Activated CD4-positive, CD25-positive, alpha-beta regulatory T cell (primary cell): Measurements from ENCODE around the gene COL2A1.
A peak's percentile ranks its signal among the peaks of the same experiment; 100 is the strongest.

Source experiments
- DNase-seq, 4 experiments: peaks; one replicate each; lab custom pipeline; 2025; lab: John Stamatoyannopoulos, UW

COL2A1 gene

DNA sequence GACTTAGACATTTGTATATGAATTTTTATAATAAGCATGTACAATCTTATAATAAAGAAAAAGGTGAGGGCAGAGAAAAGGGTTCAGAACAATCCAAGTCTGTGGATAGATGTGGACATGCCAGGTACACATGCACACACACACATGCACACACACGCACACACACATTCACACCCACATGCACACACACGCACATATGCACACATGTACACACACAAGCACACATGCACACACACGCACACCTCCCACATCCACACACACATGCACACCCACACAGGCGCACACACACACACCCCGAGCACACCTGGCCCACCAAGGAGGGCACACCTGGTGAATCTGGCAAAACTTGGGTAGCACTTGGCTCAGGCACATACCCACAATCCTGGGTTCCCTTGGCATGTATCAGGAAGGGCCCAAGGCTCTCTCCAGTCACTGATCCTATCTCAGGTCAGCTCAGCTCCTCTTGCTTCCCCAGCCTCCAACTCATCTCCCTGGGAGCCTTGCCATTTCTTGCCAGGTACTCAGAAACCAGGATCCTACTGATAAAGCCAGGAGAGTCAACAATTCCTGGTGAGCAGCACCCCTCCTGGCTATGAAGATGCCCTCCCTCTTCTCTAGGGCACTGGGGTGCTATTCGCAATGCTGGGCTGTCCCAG, 59.5 kb downstream of the COL2A1 start:
- DNase-seq = no peak

- no peak for DNase-seq
Observed at GRCh38 chr12:47943623-47944340, 60.5 kb downstream of the COL2A1 start.

DNA sequence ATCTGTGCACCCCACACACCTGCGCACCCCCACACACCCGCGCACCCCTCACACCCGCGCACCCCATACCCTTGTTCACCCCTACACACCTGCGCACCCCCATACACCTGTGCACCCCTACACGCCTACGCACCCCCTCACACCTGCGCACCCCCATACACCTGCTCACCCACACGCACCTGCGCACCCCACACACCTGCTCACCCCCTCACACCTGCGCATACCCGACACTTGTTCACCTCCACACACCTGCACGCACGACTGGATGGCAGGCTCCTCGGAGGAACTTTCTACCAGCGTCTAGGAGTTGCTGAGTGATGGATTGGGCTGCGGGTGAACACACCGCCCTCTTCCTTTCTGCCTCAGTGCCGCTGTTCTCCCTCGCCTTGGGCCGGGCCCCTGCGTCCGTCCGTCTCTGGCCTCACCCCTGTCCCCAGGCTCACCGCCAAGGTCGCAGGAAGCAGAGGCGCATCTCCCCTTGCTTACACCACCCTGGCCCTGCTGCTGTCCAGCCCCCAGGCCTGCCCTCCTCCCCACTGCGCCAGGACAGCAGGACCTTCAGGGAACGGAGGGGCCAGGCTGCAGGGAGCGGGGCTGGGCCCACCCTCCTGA, 61.6 kb downstream of the COL2A1 start:
- DNase-seq = no peak

- DNase-seq = peak; percentile 11 to 30 (median 18)
Observed at GRCh38 chr12:47941871-47942613, 62.2 kb downstream of the COL2A1 start.

- no peak for DNase-seq
Observed at GRCh38 chr12:47941475-47941780, 62.8 kb downstream of the COL2A1 start.

DNA sequence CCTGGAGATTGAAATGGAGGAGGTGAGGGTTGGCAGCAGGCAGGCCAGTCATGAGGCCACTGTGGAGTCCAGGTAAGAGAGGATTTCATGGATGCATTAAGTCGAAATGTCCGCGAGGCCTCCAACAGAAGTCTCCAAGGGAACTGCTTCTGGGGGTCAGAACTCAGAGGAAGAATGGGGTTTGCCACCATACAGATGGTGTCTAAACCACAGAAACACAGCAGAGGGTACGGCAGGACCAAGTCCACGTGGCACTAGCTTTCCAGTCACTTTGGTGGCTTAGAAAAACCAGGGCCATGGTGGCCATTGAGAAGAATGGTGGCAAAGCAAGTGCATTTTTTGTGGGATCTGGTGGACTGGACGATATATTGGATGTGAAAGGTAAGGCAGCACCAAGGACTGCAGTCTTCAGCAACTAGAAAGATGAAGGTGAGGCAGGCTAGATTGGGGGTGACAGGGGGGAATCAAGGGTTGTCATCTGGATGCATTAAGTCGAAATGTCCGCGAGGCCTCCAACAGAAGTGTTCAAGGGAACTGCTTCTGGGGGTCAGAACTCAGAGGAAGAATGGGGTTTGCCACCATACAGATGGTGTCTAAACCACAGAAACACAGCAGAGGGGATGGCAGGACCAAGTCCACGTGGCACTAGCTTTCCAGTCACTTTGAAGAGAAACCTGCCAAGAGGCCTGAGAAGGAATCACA, 63.4 kb downstream of the COL2A1 start:
- DNase-seq = no peak

DNA sequence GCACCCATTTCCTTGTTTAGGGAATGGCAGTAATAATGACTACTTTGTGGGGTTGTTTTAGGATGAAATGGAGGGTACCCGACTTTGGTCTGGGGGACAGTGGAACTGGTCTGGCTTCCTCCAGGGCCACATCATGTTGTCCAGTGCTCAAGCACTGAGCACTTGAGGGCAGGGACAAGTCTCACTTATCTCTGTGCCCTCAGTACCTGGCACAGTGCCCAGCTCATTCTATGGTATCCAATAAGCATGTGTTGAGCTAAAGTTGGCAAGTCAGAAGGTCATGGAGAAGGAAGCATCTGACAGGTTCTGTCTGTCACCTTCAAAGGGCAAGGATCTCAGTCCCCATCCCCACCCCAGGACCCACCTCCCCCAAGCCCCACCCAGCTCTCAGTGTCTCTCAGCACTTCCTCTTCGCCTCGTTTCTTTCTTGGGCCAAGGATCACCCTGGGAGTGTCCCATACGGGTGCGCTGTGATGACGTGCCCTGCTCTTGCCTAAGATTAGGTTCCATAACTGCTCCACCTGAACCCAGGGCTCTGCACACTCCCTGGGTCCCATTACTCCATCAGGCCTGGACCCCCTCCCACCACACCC, 65.2 kb downstream of the COL2A1 start:
- DNase-seq = no peak

- no peak for DNase-seq
Observed at GRCh38 chr12:47938594-47938993, 65.7 kb downstream of the COL2A1 start.

DNA sequence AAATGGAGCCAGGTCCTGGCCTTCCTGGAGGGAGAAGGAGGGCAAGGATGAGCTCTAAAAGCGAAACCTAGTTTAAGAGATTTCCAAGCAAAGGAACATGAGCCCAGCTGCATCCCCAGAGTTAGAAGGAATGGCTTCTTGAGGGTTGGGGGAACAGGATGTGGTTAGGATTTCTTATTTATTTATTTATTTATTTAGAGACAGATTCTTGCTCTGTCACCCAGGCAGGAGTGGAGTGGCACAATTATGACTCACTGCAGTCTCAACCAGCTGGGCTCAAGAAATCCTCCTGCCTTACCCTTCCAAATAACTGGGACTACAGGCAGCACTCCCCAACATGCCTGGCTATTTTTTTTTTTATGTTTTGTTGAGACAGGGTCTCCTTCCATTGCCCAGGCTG, 66.2 kb downstream of the COL2A1 start:
- no peak for DNase-seq

GRCh38 chr12:47935184-47935583, 69.1 kb downstream of the COL2A1 start:
- DNase-seq = no peak

DNA sequence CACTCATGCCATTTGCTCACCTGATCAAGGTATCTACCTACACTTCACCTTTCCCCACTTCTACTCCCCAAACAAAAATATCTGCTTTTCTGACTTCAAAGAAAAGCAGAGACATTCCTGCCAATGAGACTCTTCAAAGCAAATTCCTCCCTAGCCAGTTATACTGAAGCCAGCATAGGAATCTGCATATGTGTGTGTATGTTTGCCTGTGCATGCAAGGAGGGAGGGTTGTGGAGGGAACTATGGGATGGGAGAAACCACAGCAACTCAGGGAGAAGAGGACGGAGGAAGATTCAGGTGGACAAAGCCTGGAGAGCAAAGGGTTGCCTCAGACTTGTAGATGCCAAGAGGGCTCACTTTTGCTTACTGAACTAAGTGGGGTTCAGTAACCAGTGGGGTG, 73.1 kb downstream of the COL2A1 start:
- DNase-seq = no peak

DNA sequence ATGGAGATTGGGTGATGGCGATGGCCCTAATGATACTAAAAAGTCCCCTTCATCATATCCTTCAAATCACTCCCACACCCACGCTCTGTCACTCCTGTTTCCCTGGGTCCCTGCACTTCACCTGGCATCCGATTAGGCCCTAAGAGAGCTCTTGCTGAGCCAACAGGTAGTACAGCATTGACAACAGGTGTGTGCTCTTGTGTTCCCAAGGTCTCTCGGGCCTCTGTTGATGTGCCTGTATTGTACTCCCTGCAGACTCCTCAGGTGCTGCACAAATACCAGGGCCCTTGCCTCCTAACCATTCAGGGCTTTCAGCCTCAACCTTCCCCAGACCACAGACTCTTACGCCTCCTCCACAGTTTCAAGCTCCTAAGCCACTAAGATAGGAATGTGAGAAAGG, 73.6 kb downstream of the COL2A1 start:
- no peak for DNase-seq

GRCh38 chr12:47927346-47927745, 76.9 kb downstream of the COL2A1 start:
- DNase-seq = no peak
